Activated naive CD8-positive, alpha-beta T cell treated with anti-CD3 and anti-CD28 coated beads, Interleukin-2, amount 50 U/mL, for 24 hours (primary cell): ENCODE data around the gene CBFA2T3.

ENCODE experiments used
- ATAC-seq: fragments of 150-1000 bp; cut with Tn5 transposase; one replicate; pipeline ENCODE4 v1.10.0; 2021
- DNase-seq: peaks from one replicate; pipeline ENCODE4 v3.0.0; 2021
- H3K27ac Mint-ChIP-seq: one replicate; pipeline ENCODE4 v1.8.0; 2021; ENCODE audit warnings: mild to moderate bottlenecking, mixed read lengths
- H3K27me3 Mint-ChIP-seq: one replicate; pipeline ENCODE4 v1.8.0; 2021; ENCODE audit warnings: mixed read lengths
- H3K36me3 Mint-ChIP-seq: one replicate; pipeline ENCODE4 v1.8.0; 2021; ENCODE audit warnings: low read depth, mixed read lengths
- H3K4me1 Mint-ChIP-seq: one replicate; pipeline ENCODE4 v1.8.0; 2021; ENCODE audit warnings: mixed read lengths
- H3K4me3 Mint-ChIP-seq: one replicate; pipeline ENCODE4 v1.8.0; 2021; ENCODE audit warnings: mild to moderate bottlenecking, moderate library complexity, mixed read lengths
- H3K9me3 Mint-ChIP-seq: one replicate; pipeline ENCODE4 v1.8.0; 2021; ENCODE audit warnings: mixed read lengths

CBFA2T3 gene

DNA sequence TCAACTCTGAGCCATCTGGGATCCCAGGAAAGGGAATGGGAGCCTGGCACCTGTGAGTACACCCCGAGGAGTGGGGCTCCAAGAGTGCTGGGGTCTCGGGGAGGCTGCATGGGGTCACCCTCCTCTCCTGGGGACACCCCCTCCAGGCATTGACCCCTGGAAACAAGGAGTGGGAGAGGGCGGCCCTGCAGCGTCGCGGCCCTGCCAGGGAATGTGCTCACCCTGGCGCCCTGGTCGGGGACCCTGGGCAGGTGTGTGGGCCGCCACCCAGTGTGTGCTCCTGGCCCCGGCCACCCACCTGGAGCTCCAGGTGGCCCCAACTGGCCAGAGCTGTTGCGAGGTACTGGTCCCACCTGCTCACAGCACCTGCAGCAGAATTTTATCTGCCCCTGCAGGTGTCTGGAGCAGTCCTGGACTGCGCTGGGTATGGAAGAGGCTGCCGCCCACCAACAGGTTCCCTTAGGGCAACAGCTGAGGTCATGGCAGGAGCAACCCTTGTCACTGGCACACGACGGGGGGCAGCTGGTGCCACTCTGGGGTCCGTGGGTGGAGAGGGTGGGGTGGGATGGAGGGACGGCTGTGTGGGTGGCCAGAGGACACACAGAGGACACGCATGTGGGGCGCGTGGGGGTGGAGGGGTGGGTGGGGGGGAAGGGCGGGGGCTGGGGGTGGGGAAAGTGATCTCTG is 105.1 kb downstream of the CBFA2T3 start:
- H3K9me3 Mint-ChIP-seq, result no peaks in the 10 kb centered on the region
- peaks cover 3% of the 10 kb centered on the region for H3K36me3 Mint-ChIP-seq
- ATAC-seq (no peak), DNase-seq (no peak)
- H3K27ac Mint-ChIP-seq, result no peak overlapping the region
- no peak overlapping the region for H3K4me3 Mint-ChIP-seq
- peaks cover 5% of the 10 kb centered on the region for H3K4me1 Mint-ChIP-seq
- H3K27me3 Mint-ChIP-seq, result peaks cover 15% of the 10 kb centered on the region

DNA sequence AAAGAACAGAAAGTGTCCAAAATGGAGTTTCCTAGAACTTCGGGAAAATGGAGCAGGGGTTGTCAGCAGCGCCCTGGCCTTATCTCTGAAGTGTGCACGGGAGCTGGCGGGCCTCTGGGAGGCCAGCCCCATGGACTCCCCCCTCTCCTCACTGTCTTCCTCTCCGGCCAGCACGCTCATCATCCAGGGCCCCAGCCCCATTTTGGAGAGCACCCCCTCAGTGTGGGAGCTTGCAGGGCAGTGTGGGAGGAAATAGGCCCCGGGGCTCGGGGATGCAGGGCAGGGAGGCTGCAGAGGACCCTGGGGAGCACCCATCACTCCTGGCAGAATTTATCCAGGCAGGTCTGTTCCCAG is 105.7 kb downstream of the CBFA2T3 start:
- H3K36me3 Mint-ChIP-seq, result peaks cover 2% of the 10 kb centered on the region
- no peaks in the 10 kb centered on the region for H3K9me3 Mint-ChIP-seq
- no peak for ATAC-seq
- peaks cover 5% of the 10 kb centered on the region for H3K4me1 Mint-ChIP-seq
- no peak for DNase-seq
- no peak overlapping the region for H3K4me3 Mint-ChIP-seq
- H3K27me3 Mint-ChIP-seq, result peaks cover 15% of the 10 kb centered on the region
- no peak overlapping the region for H3K27ac Mint-ChIP-seq

DNA sequence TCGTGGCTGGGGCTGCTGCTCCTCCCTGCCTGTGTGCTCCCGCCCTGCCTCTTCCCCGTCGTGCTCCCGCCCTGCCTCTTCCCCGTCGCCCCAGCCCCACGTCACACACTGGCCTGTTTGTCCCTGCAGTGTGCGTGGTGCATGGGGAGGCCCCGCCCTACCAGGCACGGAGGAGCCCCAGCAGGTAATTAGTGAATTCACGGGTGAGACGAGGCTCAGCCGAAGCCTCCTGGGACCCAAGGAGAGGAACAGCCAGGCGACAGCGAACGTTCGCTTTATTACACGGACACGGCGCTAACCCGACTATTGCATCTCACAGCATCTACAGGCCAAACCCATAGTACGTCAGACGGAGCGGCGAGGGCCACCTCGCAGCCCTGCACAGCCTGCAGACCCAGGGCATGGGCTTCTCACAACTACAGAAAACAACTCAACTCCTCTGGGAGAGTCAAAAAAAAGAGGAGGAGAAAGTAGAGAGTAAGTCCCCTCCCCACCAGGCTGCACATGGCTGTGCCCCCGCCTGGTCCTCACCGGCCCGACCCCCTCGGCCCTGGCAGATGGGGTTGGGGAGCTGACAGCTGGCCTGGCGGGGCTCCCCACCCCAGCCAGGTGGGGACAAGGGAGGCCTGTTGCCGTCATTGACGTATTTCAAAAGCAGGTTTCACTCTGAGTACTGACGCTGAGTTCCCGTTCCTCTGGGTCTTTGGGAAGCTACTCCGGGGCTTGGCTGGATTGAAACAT is 106.2 kb downstream of the CBFA2T3 start:
- H3K4me3 Mint-ChIP-seq, result no peak overlapping the region
- no peak for DNase-seq
- H3K27ac Mint-ChIP-seq, result no peak overlapping the region
- H3K36me3 Mint-ChIP-seq, result peaks cover under 1% of the 10 kb centered on the region
- H3K9me3 Mint-ChIP-seq, result no peaks in the 10 kb centered on the region
- peaks cover 15% of the 10 kb centered on the region for H3K27me3 Mint-ChIP-seq
- ATAC-seq, result peak; percentile 21
- peaks cover 5% of the 10 kb centered on the region for H3K4me1 Mint-ChIP-seq

DNA sequence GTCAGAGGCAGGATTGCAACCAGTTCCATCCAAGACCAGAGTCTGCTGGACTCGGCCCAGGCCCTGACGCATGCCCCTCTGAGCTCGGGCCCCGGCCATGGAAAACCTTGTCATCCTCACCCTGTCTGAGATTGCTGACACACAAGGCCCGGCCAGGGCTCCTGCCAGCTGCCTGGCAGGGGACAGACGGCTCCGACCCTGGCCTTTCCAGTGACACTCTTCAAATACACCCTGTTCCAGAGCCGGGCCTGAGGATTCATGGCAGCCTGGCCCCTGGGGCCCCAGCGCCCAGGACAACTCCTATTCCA is 107.4 kb downstream of the CBFA2T3 start:
- Mint-ChIP-seq H3K9me3 (no peaks in the 10 kb centered on the region), H3K4me1 (peaks cover 5% of the 10 kb centered on the region)

DNA sequence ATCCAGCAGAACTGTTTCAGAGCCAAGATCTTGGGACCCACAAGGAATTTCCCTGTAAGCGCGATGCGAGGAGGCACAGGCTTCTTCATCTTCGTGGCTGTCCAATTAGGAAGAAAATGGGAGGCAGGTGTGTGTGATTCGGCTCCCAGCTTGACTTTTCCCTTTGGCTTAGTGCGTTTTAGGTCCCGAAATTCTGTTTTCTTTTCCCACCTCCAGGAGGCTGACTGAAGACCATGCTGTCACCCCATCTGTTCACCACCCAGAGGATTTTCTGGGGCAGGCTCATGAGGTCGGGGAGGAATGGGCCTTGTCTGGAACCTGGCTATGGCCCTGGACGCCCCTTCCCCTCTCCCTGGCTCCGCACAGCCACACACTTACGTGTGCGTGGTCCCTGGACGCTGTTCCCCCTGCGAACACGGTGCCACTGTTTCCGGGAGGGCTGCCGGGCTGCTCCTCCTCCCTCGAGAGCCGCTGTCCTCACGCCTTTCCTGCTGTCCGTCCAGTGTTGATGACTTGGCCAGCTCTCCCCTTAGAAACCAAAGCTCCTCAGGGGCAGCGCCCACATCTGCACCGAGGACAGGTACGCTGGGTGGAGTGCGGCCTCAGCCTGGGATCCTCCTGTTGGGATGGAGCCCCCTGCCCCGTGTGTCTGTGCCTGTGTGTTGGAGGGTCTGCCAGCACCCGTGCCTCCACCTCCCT is 107.9 kb downstream of the CBFA2T3 start:
- H3K27me3 Mint-ChIP-seq, result peaks cover 15% of the 10 kb centered on the region
- H3K9me3 Mint-ChIP-seq, result no peaks in the 10 kb centered on the region
- no peak overlapping the region for H3K4me3 Mint-ChIP-seq
- no peak overlapping the region for H3K27ac Mint-ChIP-seq
- no peak for DNase-seq
- no peak for ATAC-seq
- H3K36me3 Mint-ChIP-seq, result no peaks in the 10 kb centered on the region
- H3K4me1 Mint-ChIP-seq, result peaks cover 5% of the 10 kb centered on the region

More for the DNA sequence above, 107.4 kb downstream of the CBFA2T3 start:
- Mint-ChIP-seq H3K4me3 (no peak overlapping the region), H3K27ac (no peak overlapping the region), H3K27me3 (peaks cover 15% of the 10 kb centered on the region), H3K36me3 (no peaks in the 10 kb centered on the region)
- no peak for DNase-seq
- no peak for ATAC-seq

DNA sequence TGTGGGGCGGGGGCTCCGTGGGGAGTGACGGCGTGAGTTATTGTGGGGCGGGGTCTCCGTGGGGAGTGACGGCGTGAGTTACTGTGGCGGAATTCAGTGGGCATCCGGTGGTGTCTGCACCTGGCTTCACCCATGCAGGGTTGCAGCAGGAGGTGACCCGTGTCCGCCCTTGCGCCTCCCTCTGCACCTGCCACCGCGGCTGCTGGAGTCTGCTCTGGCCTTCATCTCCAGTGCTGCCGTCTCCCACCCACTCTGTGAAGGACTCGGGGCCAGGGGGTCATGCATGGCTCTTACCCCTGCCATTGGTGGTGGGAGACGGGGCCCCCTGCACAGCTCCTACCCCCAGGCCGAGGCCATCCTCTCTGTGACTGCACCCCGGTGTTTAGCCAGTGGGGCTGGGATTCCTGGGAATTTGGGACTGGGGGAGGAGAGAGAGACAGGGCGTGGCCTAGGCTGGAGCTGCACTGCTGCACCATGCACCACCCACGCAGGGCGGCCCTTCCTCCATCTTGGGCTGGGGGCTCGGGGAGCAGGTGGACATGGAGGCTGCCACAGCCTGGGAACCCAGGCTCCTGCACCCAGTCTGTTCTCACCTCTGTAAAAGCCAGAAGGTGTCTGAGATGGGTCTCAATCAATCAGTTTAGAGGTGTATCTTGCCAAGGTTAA is 109.3 kb downstream of the CBFA2T3 start:
- no peaks in the 10 kb centered on the region for H3K9me3 Mint-ChIP-seq
- no peak overlapping the region for H3K4me3 Mint-ChIP-seq
- DNase-seq, result no peak
- H3K27me3 Mint-ChIP-seq, result peaks cover 15% of the 10 kb centered on the region
- H3K4me1 Mint-ChIP-seq, result peaks cover 5% of the 10 kb centered on the region
- H3K27ac Mint-ChIP-seq, result no peak overlapping the region
- H3K36me3 Mint-ChIP-seq, result no peaks in the 10 kb centered on the region
- ATAC-seq, result no peak

DNA sequence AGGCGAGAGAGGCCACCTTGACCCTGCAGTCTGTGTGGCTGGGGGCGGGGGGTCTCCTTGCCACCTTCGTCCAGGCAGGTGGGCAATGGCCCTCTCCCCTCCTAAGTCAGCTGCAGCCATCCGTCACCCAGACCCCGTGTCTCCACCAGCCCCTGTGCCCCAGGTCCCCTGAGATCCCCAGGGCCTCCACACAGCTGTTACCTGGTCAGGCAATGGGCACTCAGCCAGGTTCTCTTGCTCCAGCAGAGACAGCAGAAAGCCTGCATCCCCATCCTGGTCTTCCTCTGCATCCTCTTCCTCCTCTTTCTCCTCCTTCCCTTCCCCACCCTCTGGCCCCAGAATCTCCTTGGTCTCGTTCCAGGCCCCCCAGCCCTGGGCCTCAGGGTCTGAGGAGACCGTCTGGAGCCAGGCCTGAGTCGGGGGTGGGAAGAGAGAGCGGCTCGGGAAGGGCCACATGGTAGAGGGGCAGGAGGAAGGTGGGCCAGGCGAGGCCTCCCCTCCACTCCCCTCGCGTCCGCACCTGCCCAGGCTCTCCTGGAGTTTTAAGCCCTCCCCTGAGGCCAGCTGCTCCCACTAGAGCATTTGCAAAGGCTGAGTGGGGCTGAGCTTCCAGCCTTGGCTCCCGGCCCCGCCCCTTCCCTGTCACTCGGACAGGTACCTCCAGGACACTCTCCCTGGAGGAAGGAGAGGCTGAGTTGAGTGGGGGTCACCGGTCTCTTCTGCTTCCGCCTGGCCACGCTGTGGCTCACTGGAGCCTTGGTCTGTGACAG is 110.7 kb downstream of the CBFA2T3 start, which contains the start of gene PABPN1L:
TSS of gene PABPN1L (minus strand) at position 510 of the 770 bp plus-strand sequence. CDS start at position 456, 54 bp downstream.
- ATAC-seq, result no peak
- no peak for DNase-seq
- Mint-ChIP-seq H3K4me1 (peaks cover 5% of the 10 kb centered on the region), H3K36me3 (no peaks in the 10 kb centered on the region), H3K27me3 (peaks cover 14% of the 10 kb centered on the region), H3K27ac (no peak within 1 kb of the TSS), H3K9me3 (no peaks in the 10 kb centered on the region), H3K4me3 (no peak within 1 kb of the TSS)

DNA sequence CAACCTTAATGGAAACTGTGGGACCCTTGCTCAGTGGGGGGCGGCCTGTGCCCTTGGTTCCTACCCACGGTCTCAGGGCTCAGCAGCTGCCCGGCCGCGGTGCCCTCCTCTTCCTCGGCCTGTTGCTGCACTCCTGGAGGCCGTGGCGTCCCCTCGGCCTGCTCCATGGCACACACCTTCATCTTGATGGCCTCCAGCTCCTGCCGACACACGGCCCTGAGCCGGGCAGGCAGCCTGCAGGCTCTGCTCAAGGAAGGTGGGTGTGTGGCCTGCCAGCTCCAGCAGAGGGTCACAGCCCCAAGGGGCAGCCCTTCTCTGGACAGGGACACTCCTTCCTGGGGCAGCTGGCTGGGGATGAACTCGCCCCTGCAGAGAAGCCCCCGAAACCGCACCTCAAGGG is 111.3 kb downstream of the CBFA2T3 start:
- DNase-seq (no peak), ATAC-seq (no peak)
- H3K27me3 Mint-ChIP-seq, result peaks cover 10% of the 10 kb centered on the region
- no peaks in the 10 kb centered on the region for H3K9me3 Mint-ChIP-seq
- no peak overlapping the region for H3K4me3 Mint-ChIP-seq
- H3K4me1 Mint-ChIP-seq, result peaks cover 2% of the 10 kb centered on the region
- H3K27ac Mint-ChIP-seq, result no peak overlapping the region
- H3K36me3 Mint-ChIP-seq, result peaks cover 3% of the 10 kb centered on the region

DNA sequence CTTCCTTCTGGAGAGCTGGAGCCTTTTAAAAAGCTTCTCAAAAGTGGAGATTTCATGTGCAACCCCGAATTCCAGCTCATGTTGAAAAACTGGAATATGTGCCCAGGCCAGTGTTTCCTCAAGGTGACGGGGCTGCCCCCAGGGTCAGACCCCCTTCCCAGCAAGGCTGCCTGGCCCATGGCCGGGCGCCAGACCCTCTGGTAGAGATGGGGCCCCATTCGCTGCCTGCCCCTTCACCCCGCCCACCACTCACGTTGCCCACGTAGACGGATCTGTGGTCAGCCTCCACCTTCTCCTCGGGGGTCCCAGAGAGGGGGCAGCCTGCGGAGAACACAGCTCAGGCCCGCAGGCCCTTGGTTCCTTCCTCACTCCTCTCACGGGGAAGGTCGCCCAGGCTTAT is 111.7 kb downstream of the CBFA2T3 start:
- no peak for DNase-seq
- Mint-ChIP-seq H3K27ac (no peak overlapping the region), H3K4me3 (no peak overlapping the region), H3K4me1 (no peaks in the 10 kb centered on the region), H3K9me3 (no peaks in the 10 kb centered on the region), H3K27me3 (peaks cover 6% of the 10 kb centered on the region), H3K36me3 (peaks cover 3% of the 10 kb centered on the region)
- ATAC-seq, result no peak

DNA sequence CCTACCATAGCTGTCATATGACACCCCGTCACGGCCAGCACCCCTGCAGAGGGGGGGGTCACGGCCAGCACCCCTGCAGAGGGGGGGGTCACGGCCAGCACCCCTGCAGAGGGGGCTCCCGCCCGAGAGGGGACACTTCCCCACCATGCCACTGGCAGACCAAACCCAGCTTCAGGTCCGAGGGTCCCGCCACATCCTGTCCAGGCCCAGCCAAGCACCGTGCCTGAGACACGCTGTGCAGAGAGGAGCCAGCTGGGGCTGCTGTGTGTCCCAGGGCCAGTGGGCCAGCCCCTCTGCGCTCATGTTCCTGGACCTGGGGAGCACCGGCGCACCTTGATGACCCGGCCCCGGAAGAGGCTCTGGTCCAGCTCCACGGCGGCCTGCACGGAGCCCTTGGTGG is 112.5 kb downstream of the CBFA2T3 start:
- Mint-ChIP-seq H3K27me3 (peaks cover 2% of the 10 kb centered on the region), H3K4me1 (no peaks in the 10 kb centered on the region), H3K36me3 (peaks cover 3% of the 10 kb centered on the region), H3K27ac (no peak overlapping the region), H3K9me3 (no peaks in the 10 kb centered on the region), H3K4me3 (no peak overlapping the region)
- DNase-seq (no peak), ATAC-seq (no peak)

DNA sequence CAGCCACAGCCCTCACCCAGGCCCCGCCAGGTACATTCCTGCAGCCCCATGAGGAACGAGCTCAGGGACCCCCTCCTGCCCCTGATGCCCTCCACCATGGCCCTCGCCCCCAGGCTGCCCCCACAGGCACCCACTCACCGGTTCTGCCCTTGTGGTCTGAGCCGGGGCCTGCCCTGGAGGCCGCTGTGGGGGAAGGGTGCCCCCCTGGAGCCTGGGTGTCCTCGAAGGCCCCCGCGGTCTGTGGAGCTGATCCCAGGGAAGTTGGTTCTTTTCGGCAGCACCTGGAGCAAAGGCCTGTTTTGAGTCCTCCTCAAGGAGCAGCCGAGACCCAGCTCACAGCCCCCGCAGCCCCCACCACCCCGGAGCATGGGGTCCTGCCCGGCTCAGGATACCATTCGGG is 112.9 kb downstream of the CBFA2T3 start:
- Mint-ChIP-seq H3K27ac (no peak overlapping the region), H3K36me3 (peaks cover 3% of the 10 kb centered on the region), H3K4me1 (no peaks in the 10 kb centered on the region), H3K9me3 (no peaks in the 10 kb centered on the region), H3K4me3 (no peak overlapping the region), H3K27me3 (no peaks in the 10 kb centered on the region)
- ATAC-seq, result no peak
- no peak for DNase-seq

DNA sequence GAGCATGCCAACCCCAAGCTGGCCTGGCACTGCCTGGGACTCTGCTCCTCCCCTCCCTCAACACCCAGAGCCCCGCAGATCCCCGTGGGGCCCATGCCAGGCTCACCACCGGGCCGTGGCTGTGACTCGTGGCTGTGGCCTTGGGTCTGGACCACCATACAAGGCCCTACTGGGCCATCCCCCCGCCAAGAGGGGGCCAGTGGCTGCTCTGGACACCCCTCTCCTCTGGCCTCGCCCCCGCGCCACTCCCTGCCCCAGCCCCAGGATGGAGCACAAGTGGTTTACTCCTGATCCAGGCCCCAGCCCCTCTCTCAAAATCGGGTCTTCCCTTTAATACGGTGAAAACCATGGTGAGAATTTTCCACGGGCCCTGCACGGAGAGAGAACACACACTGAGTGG is 113.6 kb downstream of the CBFA2T3 start:
- no peaks in the 10 kb centered on the region for H3K9me3 Mint-ChIP-seq
- DNase-seq (no peak), ATAC-seq (no peak)
- H3K27ac Mint-ChIP-seq, result no peak overlapping the region
- no peak overlapping the region for H3K4me3 Mint-ChIP-seq
- peaks cover 2% of the 10 kb centered on the region for H3K4me1 Mint-ChIP-seq
- H3K27me3 Mint-ChIP-seq, result no peaks in the 10 kb centered on the region
- H3K36me3 Mint-ChIP-seq, result peaks cover 3% of the 10 kb centered on the region

DNA sequence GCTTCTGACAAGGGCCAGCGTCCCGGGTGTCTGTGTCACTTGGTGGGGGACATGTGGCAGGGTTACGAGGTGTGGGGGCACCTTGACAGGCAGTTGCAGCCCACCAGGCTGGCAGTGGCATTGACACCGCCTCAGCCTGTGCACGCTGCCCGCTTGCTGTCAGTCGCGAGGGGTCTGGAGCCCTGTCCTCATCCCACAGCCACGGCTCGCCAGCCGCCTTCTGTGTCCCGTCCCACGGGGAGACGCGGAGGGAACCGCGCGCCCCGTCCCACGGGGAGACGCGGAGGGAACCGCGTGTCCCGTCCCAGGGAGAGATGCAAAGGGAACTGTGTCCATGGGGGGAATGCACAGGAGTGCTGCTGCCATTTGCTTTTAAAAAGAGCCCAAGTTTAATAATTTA is 114.0 kb downstream of the CBFA2T3 start:
- Mint-ChIP-seq H3K4me1 (peaks cover 7% of the 10 kb centered on the region), H3K36me3 (peaks cover 3% of the 10 kb centered on the region), H3K27ac (no peak overlapping the region), H3K27me3 (no peaks in the 10 kb centered on the region), H3K9me3 (no peaks in the 10 kb centered on the region), H3K4me3 (no peak overlapping the region)
- ATAC-seq (no peak), DNase-seq (no peak)

DNA sequence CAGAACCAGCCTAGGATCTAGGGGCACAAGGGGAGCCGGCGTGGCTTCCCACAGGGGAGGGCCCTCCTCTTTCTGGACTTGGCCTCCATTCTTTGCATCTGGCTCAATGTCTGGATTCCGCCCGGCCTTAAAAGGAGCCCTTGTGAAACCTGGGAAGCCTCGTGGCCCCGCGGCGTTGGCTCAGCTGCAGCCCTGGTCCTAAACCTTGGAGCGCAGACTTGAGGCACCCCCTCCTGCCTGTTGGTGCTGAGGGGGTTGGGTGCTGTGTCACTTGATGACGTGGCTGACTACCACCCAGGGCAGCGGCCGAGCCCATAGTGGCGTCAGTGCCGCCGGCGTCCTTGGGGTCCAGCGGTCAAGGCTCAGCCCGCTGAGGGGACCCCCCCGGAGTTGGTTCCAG is 115.6 kb downstream of the CBFA2T3 start:
- no peak for DNase-seq
- Mint-ChIP-seq H3K4me1 (peaks cover 14% of the 10 kb centered on the region), H3K9me3 (no peaks in the 10 kb centered on the region), H3K27me3 (no peaks in the 10 kb centered on the region), H3K36me3 (peaks cover 6% of the 10 kb centered on the region), H3K27ac (no peak overlapping the region), H3K4me3 (no peak overlapping the region)
- ATAC-seq, result no peak
